Activated CD8-positive, alpha-beta memory T cell treated with anti-CD3 and anti-CD28 coated beads, Interleukin-2, amount 50 U/mL, for 1 hour (primary cell): Measurements from ENCODE around the gene UBA3.

Source experiments
- DNase-seq: peaks from one replicate; pipeline ENCODE4 v3.0.0-alpha.2; 2020; ENCODE audit errors: extremely low read depth

UBA3 gene

DNA sequence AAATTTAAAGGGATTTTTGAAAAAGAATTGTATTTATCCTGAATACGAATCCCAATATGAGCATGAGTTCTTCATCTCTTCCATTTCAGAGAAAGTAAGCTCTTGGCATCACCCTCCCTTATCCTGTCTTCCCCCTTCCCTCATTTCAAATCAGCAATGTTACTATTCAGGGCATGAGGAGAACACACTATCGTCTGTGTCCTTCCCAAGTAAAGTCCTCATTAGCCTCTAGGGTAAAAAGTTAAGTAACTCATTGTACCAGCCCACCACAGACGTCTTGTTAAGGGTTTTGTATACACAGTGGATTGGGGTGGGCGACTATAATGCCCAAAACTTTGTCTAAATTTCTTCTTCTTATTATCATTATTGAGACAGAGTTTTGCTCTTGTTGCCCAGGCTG is 19.4 kb upstream of the UBA3 start:
- no peak for DNase-seq

GRCh38 chr3:69097407-69098086 is 17.4 kb upstream of the UBA3 start:
- DNase-seq = no peak

DNA sequence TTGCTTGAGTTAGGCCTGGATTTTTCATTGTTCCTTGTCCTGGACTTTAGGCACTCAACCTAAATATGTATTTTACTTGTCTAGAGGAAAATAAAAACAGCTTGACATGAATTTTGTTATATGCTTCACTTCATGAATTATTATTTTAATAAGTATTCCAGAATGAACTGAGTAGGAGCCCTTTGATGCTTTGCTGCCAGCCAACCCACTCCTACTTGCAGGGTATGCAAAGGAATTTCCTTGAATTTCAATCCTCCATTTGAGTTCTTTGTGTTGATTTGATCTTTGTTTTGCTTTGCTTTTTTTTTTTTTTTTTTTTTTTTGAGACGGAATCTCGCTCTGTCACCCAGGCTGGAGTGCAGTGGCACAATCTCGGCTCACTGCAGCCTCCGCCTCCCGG is 16.1 kb upstream of the UBA3 start:
- DNase-seq = no peak

- DNase-seq = no peak
Measured at GRCh38 chr3:69095636-69096035, 15.5 kb upstream of the UBA3 start.

GRCh38 chr3:69094467-69095205 is 14.5 kb upstream of the UBA3 start:
- no peak for DNase-seq

GRCh38 chr3:69092030-69092516 is 11.9 kb upstream of the UBA3 start:
- DNase-seq = no peak

GRCh38 chr3:69091389-69092029 is 11.3 kb upstream of the UBA3 start:
- no peak for DNase-seq

DNA sequence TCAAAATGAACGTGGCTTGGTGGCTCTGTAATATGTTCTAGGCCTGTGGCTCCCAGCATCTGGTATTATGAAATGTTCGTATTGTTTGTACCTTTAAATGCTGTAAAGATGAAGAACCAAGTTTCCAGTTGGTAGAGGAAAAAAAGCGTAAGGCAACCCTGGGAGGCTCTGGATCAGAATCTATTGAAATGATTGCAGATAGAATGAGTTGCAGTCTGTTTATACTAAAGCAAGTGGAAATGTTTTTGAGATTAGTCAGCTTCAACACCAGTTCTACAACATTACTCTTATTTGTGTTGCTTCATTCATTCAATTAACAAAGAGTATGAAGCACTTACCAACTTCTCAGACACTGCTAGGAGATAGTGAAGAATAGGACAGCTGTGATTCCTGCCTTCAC is 9.9 kb upstream of the UBA3 start:
- no peak for DNase-seq

- no peak for DNase-seq
Measured at GRCh38 chr3:69088063-69088462, 7.9 kb upstream of the UBA3 start.

DNA sequence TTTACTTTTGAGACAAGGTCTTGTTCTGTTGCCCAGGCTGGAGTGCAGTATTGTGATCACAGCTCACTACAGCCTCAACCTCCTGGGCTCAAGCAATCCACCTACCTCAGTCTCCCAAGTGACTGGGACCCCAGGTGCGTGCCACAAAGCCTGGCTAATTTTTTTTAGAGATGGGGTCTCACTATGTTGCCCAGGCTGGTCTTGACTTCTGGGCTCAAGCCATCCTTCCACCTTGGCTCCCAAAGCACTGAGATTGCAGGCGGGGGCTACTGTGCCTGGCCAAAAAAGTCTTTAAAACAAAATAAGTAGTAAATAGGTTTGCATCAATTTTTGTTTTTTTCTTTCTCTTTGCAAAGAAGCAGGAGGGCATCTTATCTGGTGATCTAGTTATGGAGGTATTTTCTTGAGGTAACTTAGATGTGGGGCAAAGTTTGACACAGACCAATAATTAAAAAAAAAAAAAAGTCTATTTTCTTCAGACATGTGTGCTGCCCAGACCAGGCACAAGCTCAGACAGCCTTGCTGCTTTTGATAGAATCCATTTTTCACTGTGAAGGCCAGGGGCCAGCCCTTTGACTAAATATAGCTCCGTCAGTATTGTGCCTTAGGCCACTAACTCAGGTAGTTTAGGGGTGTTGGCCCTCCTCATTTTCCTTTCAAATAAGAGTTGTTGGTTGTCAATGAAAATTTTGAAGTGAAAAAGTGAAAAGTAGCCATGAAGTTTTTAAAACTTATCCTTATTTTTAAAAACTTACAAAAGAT is 7.0 kb upstream of the UBA3 start:
- DNase-seq = no peak

DNA sequence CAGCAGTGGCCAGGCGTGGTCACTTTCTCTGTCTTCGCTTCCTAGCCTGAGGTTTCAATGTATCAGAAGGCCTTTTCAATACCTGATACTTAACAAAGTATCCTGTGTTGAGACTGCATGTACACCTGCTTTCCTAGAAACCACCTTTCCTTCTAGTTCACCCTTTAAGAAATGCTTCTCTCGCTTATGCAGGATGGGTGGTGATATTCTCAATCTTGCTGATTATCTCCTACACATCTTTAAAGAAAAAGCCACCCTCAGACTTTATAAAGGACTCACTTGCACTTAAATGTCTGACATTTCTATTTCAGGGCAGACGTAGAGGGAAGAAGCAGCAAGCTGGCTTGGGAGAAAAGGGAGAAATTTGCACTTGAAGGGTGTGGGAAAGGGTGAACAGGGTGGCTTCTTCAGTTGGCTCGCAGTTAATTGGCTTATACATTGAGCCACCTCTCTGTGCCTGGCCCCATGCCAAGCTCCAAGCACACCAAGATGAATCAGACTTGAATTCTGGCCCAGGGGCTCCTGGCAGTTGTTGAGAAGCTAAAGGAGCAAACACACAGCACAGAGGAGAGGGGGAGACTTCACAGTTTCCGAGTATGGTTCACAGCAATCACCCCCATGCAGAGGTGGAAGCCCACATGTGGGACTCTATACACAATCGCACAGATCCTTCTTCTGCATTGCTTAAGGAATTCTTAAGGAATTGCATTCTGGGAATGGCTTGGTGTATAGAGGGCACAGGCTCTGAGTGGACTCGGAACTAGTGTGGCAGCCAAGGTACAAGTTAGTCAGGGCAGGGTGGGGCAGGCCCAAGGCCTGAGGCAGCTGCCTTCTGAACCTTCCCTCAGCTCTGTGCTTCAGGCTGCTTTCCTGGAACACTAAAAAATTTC is 5.9 kb upstream of the UBA3 start:
- DNase-seq = peak; percentile 53

- no peak for DNase-seq
Measured at GRCh38 chr3:69085168-69085832, 5.1 kb upstream of the UBA3 start.

- peak; percentile 72 for DNase-seq
Measured at GRCh38 chr3:69084326-69085167, 4.4 kb upstream of the UBA3 start, which contains the start of gene ARL6IP5. TSS of gene ARL6IP5 (plus strand) at chr3:69084937. CDS start at chr3:69085048, 111 bp downstream.

- DNase-seq = peak; percentile 41
Measured at GRCh38 chr3:69082805-69083204, 2.6 kb upstream of the UBA3 start.

- no peak for DNase-seq
Measured at GRCh38 chr3:69082361-69082760, 2.2 kb upstream of the UBA3 start.

- no peak for DNase-seq
Measured at GRCh38 chr3:69081583-69082262, 1.6 kb upstream of the UBA3 start.

DNA sequence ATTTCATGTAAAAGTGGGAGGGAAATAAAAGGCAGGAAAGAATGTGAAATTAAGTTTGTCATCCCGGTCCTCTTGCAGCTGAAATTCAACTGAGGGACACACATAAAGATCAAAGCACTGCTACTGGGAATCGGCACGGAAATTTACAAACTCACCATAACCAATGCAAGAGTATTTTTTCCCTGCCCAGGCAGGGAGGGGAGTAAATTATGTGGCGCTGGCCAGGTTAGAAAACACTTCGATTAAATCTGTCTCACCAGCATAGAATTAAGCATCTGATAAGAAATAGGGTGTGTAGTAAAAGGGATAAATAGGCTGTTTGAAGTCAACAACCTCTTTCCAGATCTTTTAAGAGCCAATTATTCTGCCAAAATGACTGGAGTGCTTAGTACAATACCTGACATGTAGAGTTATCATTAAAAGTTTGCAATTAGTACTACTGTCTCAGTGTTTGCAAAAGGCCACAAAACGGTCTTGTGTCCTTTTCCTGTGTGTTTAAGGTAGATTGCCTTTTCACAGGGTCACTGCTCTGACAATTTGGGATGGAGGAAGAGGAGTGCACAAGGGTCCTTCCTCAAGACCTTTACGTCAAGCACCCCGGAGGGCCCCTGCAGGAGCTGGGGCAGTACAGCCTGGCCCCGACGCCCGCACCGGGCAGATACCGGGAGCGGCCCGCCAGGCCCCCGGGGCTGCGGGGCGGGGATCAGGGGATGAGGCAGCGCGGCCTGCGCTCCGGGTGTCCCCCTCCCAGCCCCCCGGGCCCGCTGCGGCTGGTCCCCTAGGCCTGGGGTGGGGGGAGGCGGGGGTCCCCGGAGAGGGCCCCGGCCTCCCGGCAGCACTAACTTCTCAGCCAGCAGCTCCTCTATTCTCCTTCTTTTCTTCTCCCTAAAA is 651 bp downstream of the UBA3 start:
- no peak for DNase-seq

DNA sequence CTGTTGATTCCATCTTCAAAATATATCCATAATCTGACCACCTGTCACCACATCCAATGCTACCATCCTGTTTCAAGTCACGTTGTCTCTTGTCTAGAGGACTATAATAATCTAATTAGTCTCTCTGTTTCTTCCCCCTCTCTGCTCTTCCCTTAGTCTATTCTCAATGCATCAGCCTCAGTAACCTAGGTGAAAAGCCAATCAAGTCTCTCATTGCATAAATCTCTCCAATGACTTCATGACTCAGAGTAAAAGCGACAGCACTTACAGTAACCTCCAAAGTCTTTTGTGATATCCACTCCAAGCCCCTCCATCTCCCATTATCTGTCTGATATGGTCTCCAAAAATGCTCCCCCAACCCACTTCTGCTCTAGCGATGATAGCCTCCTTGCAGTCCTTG is 7.2 kb downstream of the UBA3 start:
- no peak for DNase-seq
